Loucy (cell line): ENCODE measurements around the gene MAVS.

Source experiments
- EZH2phosphoT487 ChIP-seq: fragments of 200-600 bp; IDR thresholded peaks from 2 replicates; pipeline ENCODE4 v1.6.1; 2018; ENCODE audit warnings: antibody characterized with exemption, mild to moderate bottlenecking, moderate library complexity, borderline replicate concordance
- TF ChIP-seq, protein P1 (sequence below): fragments of 200-600 bp; sonication (generic); conservative IDR thresholded peaks from 2 replicates; pipeline ENCODE4 v1.5.1; 2014; ENCODE audit warnings: mild to moderate bottlenecking, antibody characterized with exemption, low read length

DNA sequence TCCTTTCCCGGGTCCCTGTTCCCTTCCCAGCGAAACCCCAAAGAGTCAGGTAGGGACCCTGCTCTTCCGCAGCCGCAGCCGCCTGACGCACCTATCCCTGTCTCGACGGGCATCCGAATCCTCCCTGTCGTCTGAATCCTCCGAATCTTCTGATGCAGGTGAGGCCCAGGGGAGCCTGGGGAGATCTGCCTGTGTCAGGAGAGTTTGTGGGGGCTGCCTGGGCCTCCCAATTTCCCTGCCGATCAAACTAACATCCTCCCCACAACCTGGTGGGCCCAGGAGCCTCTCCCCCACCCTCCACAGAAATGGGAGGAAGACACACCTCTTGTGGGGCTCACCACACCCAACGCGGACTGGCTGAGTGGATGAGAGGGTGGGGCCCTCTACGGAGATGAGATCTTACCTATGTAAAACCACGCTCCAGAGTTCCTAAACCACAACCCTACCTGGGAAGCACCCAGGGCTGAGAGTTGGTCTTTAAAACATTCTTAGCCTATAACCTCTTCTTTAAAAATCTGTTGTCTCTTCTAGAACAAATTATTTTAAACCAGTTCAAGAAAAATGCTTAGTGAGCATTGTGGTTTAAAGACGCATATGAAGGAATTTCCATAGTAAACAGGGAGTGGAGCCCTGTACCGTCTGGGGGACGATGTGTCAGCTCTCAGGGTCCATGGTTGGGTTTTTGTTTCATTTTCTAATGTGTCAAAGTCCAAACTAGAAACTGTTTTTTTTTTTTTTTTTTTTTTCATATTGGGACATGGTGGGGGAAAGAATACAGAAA, 48.9 kb upstream of the MAVS start:
- TF ChIP-seq, protein P1, sequence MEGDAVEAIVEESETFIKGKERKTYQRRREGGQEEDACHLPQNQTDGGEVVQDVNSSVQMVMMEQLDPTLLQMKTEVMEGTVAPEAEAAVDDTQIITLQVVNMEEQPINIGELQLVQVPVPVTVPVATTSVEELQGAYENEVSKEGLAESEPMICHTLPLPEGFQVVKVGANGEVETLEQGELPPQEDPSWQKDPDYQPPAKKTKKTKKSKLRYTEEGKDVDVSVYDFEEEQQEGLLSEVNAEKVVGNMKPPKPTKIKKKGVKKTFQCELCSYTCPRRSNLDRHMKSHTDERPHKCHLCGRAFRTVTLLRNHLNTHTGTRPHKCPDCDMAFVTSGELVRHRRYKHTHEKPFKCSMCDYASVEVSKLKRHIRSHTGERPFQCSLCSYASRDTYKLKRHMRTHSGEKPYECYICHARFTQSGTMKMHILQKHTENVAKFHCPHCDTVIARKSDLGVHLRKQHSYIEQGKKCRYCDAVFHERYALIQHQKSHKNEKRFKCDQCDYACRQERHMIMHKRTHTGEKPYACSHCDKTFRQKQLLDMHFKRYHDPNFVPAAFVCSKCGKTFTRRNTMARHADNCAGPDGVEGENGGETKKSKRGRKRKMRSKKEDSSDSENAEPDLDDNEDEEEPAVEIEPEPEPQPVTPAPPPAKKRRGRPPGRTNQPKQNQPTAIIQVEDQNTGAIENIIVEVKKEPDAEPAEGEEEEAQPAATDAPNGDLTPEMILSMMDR = no peak
- TF ChIP-seq EZH2phosphoT487 = no peak
